HepG2 (cell line): Measurements from ENCODE around the gene HS3ST4.

Source experiments
- ETV6 ChIP-seq: sonication (generic); formaldehyde crosslinking; conservative IDR thresholded peaks from 2 replicates; pipeline ENCODE4 v1.4.0; 2020; ENCODE audit warnings: missing genetic modification reagents
- EZH2 ChIP-seq: conservative IDR thresholded peaks from 2 replicates; pipeline ENCODE4 v1.6.1; 2012; ENCODE audit warnings: mild to moderate bottlenecking, low read depth, low read length, moderate library complexity
- NR3C1 ChIP-seq: sonication (generic); formaldehyde crosslinking; IDR thresholded peaks from 2 replicates; pipeline ENCODE4 v1.4.0; 2020; ENCODE audit warnings: missing genetic modification reagents
- PBX3 ChIP-seq: sonication (generic); formaldehyde crosslinking; IDR thresholded peaks from 2 replicates; pipeline ENCODE4 v1.8.1; 2023; ENCODE audit warnings: missing genetic modification reagents, inconsistent platforms, borderline replicate concordance

GRCh38 chr16:25798065-25798464, 106.3 kb downstream of the HS3ST4 start:
- TF ChIP-seq EZH2: no peak
- TF ChIP-seq NR3C1: no peak
- no peak for TF ChIP-seq PBX3
- no peak for TF ChIP-seq ETV6 (CRISPR knock-in tag)
